CD4-positive, alpha-beta T cell treated with Interleukin-15 for 4 hours (primary cell): ENCODE results near the gene LGALS7B.
A peak's percentile ranks its signal among the peaks of the same experiment; 100 is the strongest.
"Not testable (repeated sequence)": the region's sequence is repeated elsewhere in the genome, so short reads cannot be mapped to it uniquely, and the experiment has no call there.

Experiments used
- DNase-seq: peaks from one replicate; pipeline ENCODE4 v3.0.0-alpha.2; 2020; ENCODE audit warnings: low spot score

The LGALS7B gene

DNA sequence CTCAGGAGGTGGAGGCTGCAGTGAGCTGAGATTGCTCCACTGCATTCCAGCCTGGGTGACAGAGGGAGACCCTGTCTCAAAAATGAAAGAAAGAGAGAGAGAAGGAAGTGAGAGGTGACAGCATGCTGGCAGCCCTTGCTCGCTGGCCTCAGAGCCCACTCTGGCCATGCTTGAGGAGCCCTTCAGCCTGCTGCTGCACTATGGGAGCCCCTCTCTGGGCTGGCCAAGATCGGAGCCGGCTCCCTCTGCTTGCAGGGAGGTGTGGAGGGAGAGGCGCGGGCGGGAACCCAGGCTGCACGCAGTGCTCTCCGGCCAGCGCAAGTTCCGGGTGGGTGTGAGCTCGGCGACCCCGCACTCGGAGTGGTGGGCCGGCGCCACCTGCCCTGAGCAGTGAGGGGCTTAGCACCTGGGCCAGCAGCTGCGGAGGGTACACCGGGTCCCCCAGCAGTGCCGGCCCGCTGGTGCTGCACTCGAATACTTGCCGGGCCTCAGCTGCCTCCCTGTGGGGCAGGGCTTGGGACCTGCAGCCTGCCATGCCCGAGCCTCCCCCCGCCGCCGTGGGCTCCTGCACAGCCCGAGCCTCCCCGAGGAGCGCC, 32.3 kb downstream of the LGALS7B start:
- DNase-seq, result not testable (repeated sequence)

DNA sequence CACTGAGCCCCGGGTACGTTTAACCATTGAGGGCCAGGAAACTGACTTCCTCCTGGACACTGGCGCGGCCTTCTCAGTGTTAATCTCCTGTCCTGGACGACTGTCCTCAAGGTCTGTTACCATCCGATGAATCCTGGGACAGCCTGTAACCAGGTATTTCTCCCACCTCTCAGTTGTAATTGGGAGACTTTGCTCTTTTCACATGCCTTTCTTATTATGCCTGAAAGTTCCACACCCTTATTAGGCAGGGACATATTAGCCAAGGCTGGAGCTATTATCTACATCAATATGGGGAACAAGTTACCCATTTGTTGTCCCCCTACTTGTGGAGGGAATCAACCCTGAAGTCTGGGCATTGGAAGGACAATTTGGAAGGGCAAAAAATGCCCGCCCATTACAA, 36.9 kb downstream of the LGALS7B start:
- DNase-seq, result not testable (repeated sequence)

DNA sequence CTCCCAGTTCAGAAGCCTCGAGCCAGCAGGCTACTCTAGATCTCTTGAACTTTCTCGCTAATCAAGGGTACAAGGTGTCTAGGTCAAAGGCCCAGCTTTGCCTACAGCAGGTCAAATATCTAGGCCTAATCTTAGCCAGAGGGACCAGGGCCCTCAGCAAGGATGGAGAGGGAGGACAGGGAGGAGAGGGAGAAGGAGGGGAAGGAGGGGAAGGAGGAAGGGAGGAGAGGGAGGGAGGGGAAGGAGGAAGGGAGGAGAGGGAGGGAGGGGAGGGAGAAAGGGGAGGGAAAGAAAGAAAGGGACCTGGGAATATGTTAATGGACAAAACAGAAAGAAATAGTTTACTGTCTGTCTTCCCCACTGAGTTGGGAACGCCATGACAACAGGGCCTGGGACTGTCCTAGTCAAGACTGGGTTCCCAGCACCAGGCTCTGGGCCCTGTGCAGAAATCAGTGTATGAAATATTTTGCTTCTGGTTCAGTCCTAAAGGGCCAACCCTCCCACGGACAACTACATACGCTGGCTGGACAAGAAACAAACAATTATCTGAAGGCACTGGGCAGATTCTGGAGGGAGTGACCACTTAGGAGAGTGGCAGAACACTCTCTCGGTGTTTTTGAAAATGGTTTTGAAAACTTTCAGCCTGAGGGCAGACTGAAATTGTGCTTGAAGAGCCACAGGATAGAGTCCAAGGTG, 38.0 kb downstream of the LGALS7B start:
- no peak for DNase-seq

DNA sequence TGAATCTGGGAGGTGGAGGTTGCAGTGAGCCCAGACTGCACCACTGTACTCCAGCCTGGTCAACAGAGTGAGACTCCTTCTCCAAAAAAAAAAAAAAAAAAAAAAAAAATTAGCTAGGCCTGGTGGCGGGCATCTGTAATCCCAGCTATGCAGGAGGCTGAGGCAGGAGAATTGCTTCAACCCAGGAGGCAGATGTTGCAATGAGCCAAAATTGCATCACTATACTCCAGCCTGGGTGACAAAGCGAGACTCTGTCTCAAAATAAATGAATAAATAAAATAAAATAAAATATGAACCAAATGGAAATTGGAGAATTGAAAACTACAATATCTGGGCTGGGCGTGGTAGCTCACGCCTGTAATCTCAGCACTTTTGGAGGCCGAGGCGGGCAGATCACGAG, 40.2 kb downstream of the LGALS7B start:
- not testable (repeated sequence) for DNase-seq

DNA sequence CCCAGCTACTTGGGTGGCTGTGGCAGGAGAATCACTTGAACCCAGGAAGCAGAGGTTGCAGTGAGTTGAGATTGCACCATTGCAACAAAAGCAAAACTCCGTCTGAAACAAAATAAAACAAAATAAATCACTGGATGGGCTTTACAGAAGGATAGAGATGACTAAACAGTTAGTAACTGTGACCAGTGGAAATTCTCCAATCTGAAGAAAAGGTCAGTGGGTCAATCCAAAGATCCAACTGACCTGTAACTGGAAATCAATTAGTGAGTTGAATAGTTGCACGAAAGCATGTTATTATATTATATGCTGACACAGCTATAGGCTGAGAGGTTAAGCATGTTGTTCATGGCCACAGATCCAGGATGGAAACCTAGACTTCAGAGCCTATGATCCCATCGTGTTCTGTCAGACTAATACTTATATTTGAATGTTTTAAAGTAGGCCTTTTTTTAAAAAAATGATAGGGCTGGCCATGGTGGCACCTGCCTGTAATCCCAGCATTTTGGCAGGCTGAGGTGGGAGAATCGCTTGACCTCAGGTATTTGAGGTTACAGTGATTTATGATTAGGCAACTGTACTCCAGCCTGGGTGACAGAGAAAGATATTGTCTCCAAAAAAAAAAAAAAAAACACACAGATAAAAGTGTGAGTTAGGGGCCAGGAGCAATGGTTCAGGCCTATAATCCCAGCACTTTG, 41.2 kb downstream of the LGALS7B start:
- DNase-seq, result no peak

DNA sequence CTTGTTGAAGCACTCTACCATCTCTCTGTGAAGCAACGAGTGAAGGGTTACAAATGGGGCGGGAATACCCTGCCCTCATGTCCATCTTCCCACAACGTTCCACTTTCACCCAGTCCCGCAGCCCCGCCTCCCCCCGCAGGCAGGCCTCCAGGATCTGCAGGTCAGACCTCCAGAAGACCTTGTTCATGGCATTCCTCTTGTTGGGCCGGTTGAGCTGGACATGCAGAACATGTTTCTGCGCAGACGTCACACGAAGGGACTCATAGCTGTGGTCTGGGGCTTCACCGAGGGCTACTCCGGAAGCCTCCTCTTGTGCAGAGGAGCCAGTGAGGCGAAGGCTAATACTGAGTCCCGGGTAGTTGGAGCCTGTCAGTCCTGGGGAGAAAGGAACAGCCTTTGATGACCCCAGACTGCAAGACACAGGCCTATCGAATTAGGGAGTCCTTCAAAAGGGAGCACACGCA, 42.2 kb downstream of the LGALS7B start:
- no peak for DNase-seq

DNA sequence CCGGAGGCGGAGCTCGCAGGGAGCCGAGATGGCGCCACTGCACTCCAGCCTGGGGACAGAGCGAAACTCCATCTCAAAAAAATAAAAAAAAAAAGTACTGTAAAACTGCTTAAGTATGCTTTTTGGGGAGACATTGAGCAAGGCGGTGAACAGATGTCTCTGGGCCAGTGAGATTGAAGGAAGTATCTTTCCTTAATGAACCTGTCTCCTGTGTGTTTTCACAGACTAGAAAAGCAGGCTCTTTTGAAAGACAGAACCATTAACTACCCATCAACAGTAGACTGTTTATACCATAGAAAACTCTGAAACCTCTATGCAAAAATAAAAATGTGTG, 44.1 kb downstream of the LGALS7B start:
- DNase-seq, result no peak

DNA sequence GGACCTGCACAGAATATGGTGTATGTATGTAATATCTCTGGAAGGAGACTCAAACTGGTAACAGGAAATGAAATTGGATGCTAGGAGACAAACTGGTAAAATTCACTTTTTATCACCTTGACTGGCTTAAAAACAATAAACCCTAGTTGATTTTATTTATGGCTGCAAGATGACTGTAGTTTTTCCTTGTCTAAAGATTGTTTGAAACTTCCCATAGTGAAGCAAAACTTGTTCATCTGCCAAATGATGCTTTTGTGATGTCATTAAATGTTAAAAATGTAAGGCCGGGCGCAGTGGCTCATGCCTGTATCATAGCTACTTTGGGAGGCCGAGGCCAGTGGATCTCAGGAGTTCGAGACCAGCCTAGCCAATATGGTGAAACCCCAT, 45.1 kb downstream of the LGALS7B start:
- no peak for DNase-seq

DNA sequence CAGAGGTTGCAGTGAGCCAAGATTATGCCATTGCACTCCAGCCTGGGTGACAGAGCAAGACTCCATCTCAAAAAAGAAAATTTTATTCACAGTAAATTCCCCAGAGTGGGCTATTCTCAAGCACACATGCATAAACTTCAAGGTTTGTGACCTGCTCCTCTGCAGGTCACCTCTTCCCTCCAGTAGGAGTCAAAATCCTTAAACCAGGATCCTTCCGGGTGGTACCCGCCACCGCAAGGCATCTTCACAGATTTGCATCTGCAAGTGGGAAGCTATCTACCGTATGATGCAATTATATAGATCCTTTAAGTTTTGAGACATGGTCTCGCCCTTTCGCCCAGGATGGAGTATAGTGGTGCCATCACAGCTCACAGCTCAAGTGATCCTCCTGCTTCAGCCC, 45.6 kb downstream of the LGALS7B start:
- DNase-seq, result no peak

DNA sequence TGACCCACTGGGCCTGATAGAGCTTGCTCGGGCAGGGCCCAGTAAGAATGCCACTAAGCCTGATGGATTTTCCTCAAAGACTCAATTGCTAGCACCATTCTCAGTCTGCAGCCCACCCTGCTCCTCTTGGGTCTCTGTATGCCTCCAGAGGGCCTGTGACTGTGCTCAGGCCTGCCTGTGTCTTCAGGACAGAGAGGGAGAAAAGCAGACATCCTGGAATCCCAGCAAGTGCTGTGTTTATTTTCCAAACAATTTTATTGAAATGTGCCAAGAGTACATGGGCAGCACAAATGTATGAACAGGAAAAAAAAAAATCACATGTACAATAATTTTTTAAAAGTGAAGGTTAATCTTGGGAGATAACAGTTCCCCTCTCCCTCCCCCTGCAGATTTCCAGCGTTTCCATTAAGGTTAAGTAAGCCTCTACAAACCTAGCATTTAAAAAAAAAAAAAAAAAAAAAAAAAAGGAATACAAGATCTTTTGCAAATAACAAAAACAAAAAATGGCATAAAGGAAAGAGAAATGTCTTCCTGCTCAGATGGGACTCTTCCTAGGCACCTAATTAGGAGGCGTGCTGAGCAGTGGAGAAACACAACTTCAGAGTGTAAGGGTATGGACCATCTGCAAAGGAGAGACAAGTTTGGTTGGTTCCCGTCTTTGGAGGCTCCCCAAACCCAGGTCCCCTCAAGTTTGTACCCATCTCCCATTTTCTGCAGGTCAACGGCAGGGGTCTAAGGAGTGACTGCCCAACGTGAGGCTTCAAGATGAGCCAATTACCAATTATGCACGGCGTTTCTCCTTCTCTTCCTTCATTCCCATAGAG, 47.4 kb downstream of the LGALS7B start:
- DNase-seq, result no peak

DNA sequence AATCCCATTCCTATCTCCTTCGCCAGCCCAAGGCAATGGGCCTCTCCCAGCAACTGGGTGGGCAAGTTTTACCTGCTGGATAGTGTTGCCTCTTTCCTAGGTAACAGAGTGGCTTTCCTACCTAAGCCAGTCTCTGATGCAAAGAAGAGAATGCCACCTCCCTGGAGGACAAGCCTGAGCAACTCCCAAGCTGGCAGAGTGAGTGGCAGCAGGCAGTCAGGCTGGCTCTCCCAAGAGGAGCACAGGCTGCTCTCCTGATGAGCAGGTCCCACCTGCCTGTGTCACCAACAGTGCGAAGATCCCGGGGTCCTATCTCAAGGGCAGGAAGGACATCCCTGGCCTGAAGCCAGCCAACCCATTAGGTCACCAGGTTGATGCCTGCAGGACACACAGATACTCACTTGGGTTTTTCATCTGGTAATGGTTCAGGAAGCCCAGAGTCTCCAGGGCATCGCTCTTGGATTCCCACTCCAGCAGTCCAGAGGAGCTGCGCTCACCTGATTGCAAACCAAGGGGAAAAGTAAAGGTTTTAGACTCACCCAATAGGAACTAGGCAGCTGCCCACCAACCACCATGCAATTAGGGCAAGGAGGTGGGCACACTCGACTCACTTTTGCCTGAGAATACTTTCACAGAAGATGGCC, 48.1 kb downstream of the LGALS7B start:
- no peak for DNase-seq

DNA sequence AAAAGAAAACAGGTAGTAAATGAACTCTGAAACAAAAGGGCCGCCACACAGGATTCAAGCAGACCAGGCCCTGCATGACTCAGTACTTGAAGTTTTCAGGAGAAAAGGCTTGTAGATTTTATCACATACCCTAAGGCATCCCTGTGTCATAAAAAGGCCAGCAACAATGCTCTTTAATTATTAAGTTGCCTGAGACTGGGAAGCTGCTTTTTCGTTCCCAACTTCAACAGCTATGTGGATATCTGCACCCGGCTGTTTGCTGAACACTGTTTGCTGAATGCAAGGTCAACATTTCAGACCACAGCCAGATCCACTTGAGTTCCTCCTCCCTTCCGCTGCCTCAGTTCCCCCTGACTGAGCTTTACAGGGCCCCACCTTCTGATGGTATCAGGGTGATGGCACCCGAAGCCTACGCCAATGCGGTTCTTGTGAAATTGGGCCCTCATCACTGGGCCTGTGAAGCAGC, 48.7 kb downstream of the LGALS7B start:
- DNase-seq, result no peak

DNA sequence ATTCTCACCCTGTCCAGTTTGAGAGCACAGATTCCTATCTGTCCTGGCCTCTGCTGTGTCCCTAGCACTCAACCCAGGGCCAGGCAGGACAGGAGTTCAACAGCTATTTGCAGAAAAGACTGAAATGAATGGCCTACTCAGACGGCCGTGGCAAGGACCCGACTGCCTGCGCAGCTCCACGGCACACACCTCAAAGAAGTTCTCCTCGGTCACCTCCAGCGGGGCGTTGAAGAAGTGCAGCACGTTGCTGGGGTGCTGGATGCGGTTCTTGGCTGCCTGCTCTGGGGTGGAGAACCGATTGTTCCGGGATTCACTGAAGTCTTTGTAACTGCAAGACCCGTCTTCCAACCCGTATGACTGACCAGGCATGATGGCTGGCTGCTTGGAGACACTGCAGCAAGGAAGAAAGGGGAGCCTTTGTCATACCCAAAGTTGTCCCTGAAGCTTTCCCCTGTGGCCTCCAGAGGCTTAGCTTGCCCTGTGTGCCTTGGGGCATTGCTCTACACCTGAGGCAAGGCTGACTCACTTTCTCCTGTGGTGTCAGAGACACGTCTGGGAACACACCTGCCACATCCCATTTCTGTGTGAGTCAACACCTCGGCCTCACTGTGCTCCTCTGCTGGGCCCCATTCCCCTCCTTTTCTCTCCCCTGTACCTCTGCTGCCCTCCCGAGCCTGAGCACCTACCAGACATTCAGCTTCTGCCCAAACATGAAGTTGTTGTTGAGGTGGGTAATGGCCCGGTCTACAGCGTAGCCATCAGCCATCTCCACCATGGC, 49.4 kb downstream of the LGALS7B start:
- DNase-seq, result peak; percentile 41

DNA sequence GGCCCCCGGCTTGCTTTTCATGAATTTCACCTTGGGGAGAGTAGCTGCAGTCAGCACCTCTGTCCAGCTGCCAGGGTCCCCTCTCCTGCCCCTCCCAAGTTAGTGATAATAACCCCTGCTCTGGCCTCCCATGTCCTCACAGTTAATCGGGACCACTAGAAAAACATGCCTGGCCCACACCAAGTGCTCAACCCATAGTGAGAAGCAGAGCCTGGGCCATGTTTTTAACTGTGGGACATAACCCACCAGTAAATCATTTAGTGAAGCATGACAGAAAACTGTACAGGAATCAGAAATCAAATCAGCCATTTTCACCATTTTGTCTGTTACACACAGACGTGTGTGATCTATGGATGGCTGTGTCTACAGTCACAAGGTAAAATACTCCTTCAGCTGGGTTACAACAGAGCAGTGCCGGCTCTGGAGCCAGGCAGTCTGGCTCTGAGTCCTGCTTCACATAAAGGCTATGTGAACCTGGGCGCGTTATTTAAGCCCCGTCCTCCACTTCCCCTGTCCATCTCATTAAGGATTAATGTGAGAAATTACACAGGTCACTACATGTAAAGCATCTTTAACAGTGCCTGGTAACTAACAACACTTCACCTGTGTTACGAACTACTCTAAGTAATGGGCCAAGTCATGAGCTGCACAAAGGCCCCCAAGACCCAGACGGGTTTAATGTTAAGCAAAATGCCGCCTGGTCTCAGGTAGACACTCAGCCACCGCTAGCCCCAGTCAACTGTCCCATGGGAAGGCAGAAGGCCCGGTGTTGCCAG, 50.2 kb downstream of the LGALS7B start:
- DNase-seq, result no peak

DNA sequence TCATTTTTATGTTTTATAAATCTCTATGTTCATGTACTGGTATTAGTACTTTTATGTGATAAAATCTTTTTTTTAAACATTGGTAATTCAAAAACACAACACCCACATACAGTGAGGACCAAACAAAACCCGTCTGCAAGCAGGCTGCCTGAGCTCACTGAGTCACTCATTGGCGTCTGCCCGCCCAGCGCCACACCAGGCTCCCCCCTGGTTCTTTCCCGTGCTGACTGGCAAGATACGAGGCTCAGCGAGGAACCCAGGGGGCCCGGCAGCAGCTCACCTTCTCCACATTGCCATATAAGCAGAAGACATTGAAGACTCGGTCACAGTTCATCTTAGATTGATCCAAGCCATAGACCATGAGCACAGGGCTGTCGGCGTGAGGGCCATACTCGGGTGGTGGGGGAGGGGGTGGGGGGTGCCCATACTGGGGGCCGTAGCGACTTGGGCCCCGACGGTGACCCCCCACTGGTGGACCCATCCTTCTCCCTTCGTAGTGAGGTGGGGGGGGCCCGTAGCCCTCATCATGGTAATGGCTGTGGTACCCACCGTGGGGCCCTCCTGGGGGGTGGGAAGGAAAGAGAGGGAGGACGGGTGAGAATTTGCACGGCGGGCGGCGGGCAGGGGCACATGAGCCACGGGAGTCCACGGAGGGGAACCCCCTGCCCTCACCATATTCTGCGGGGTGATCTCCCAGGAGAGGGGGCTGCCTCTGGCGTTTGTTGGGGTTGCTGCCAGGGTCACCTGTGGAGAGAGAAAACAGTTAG, 51.0 kb downstream of the LGALS7B start:
- no peak for DNase-seq

DNA sequence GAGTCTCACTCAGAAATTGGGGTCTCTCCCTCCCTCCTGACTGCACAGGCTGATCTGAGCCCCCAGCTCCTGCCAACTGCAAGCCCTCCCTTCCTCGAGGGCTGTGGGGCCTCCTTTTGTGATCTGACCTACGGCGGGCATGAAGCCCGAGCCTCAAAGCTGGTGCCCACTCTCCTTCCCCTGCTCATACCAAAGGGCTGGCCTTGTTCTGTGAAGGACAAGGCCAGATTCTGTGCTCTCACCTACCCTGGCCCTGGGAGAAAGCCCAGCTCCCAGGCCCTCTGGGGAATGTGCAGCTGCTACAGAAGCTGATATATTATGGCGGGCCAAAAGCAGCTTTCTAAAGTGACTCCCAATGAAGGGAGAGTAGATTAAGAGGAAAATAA, 51.6 kb downstream of the LGALS7B start:
- no peak for DNase-seq
